K562 (cell line): ENCODE results near the gene ZNF547. TPM values are rescaled to one million over a fixed set of nuclear protein-coding genes. Genes with fewer than 3 reads are reported as not detected.

ENCODE experiments used
- ATF7 ChIP-seq: fragments of 450-650 bp; IDR thresholded peaks from 2 replicates; pipeline ENCODE4 v1.7.1; 2014; ENCODE audit warnings: mild to moderate bottlenecking, moderate library complexity
- CEBPG ChIP-seq, 3 experiments: fragments of 200-800 bp in 1 of 3; sonication (Bioruptor generic) in 1 of 3; sonication (generic) in 1 of 3; formaldehyde crosslinking in 1 of 3; IDR thresholded peaks in 2 of 3; conservative IDR thresholded peaks in 1 of 3; 2 replicates each; pipeline versions ENCODE4 v1.6.1 to v1.8.0; 2016 to 2022; ENCODE audit warnings: missing compliant biosample characterization in 2 of 3, missing genetic modification characterization in 2 of 3, mild to moderate bottlenecking in 1 of 3, missing genetic modification reagents in 1 of 3
- CREM ChIP-seq: IDR thresholded peaks from 2 replicates; pipeline ENCODE4 v1.6.1; 2014; ENCODE audit warnings: antibody characterized with exemption, low read depth
- E2F8 ChIP-seq: fragments of 450-650 bp; IDR thresholded peaks from 2 replicates; pipeline ENCODE4 v1.7.1; 2018; ENCODE audit warnings: mild to moderate bottlenecking, low read depth; ENCODE audit not compliant: partially characterized antibody
- ELF1 ChIP-seq: fragments of 200-800 bp; sonication (Bioruptor generic); IDR thresholded peaks from 2 replicates; pipeline ENCODE4 v1.6.1; 2016; ENCODE audit warnings: missing genetic modification characterization, missing compliant biosample characterization
- EP400 ChIP-seq: fragments of 450-650 bp; IDR thresholded peaks from 2 replicates; pipeline ENCODE4 v1.6.1; 2017; ENCODE audit warnings: antibody characterized with exemption, mild to moderate bottlenecking, moderate library complexity
- GABPA ChIP-seq: fragments of 200-800 bp; sonication (Bioruptor generic); conservative IDR thresholded peaks from 2 replicates; pipeline ENCODE4 v1.6.1; 2016; ENCODE audit warnings: low read depth, missing genetic modification characterization, missing compliant biosample characterization
- GABPB1 ChIP-seq: sonication (generic); formaldehyde crosslinking; IDR thresholded peaks from 2 replicates; pipeline ENCODE4 v1.8.0; 2022; ENCODE audit warnings: mild to moderate bottlenecking, missing genetic modification reagents
- GMEB1 ChIP-seq: fragments of 250-450 bp; sonication (Bioruptor Pico); IDR thresholded peaks from 2 replicates; pipeline ENCODE4 v1.4.0; 2020; ENCODE audit warnings: mild to moderate bottlenecking
- IRF1 ChIP-seq: sonication (generic); formaldehyde crosslinking; IDR thresholded peaks from 2 replicates; pipeline ENCODE4 v1.8.0; 2022; ENCODE audit warnings: missing genetic modification reagents, mild to moderate bottlenecking, borderline replicate concordance
- NEUROD1 ChIP-seq: fragments of 150-350 bp; IDR thresholded peaks from 2 replicates; pipeline ENCODE4 v1.6.1; 2014; ENCODE audit warnings: borderline replicate concordance, low read length, low read depth; ENCODE audit not compliant: partially characterized antibody
- NR2F6 ChIP-seq: fragments of 450-650 bp; formaldehyde crosslinking; IDR thresholded peaks from 2 replicates; pipeline ENCODE4 v1.4.0; 2020; ENCODE audit warnings: mild to moderate bottlenecking
- PHF8 ChIP-seq: fragments of 200-600 bp; sonication (generic); IDR thresholded peaks from 2 replicates; pipeline ENCODE4 v1.6.1; 2012; ENCODE audit warnings: mixed run types, mild to moderate bottlenecking, inconsistent platforms, low read length, moderate library complexity, borderline replicate concordance
- POLR3G ChIP-seq: IDR thresholded peaks from 2 replicates; pipeline ENCODE4 v1.6.1; 2011; ENCODE audit not compliant: insufficient read length, insufficient replicate concordance; ENCODE audit errors: extremely low read depth
- SOX6 ChIP-seq: fragments of 450-650 bp; IDR thresholded peaks from 2 replicates; pipeline ENCODE4 v1.6.1; 2014; ENCODE audit warnings: mild to moderate bottlenecking
- SUPT5H ChIP-seq: fragments of 450-650 bp; IDR thresholded peaks from 2 replicates; pipeline ENCODE4 v1.6.1; 2016
- TBP ChIP-seq: optimal IDR thresholded peaks from 2 replicates; pipeline ENCODE3; 2011; ENCODE audit warnings: low read depth, low read length, improper control_type of control experiment
- ZBTB26 ChIP-seq: fragments of 450-650 bp; formaldehyde crosslinking; IDR thresholded peaks from 2 replicates; pipeline ENCODE4 v1.4.0; 2022; ENCODE audit warnings: missing genetic modification characterization
- ZNF143 ChIP-seq: sonication (generic); formaldehyde crosslinking; IDR thresholded peaks from 2 replicates; pipeline ENCODE4 v1.9.0; 2022; ENCODE audit warnings: mild to moderate bottlenecking, missing genetic modification reagents
- ZNF79 ChIP-seq: fragments of 250-450 bp; sonication (Bioruptor Pico); IDR thresholded peaks from 2 replicates; pipeline ENCODE4 v1.4.0; 2020; ENCODE audit warnings: low read depth, mild to moderate bottlenecking, moderate library complexity
- polyA plus RNA-seq, 8 experiments: library from polyadenylated mRNA; depleted of rRNA in 4 of 8; stranded (reverse) in 5 of 8; unstranded in 3 of 8; fragments of >200 nt; fragmentation: Nextera tagmentation in 2 of 8; fragmentation: Illumina TruSeq in 1 of 8; extraction: Ambion mirVana in 2 of 8; extraction: Trizol in 1 of 8; gene quantifications; 2 replicates each; pipeline versions ENCODE4 v1.2.1 to v1.2.3, GENCODE V29; 2011 to 2014; ENCODE audit warnings: inconsistent platforms in 1 of 8, missing spikeins in 1 of 8
- total RNA-seq, 7 experiments: library from RNA; depleted of rRNA in 6 of 7; stranded (reverse); fragments of >200 nt in 6 of 7; fragmentation: Illumina TruSeq in 2 of 7; extraction: Trizol in 2 of 7; gene quantifications; 2 replicates each; pipeline versions ENCODE4 v1.2.1 to v1.2.3, GENCODE V29; 2011 to 2021; ENCODE audit warnings: low replicate concordance in 1 of 7

The ZNF547 gene
- total and polyA plus RNA-seq, 9 of the 15 experiments (the other 6 are each of a cell fraction or from before 2014, with no cell fraction given), result 0.03 to 0.96 (median 0.30) TPM

GRCh38 chr19:57350877-57351805 is 12.2 kb upstream of the ZNF547 start, which contains the start of gene ZNF304 (continued):
- TF ChIP-seq ZBTB26 (no peak), CEBPG (CRISPR knock-in tag; IDR thresholded peaks at IDR 0.05) (no peak), CEBPG (tag; conservative IDR thresholded peaks at IDR 0.05 in 1 of 2, IDR thresholded peaks at IDR 0.05 in 1 of 2) (no peak), GMEB1 (peak; percentile 69), SOX6 (0 out of 2 replicates have a peak, but pooled peaks have one; percentile 27), ZNF143 (CRISPR knock-in tag) (peak; percentile 86), POLR3G (no peak), E2F8 (peak; percentile 25), EP400 (peak; percentile 15; the same call in 1 of the 2 replicates), NR2F6 (CRISPR knock-in tag) (no peak), TBP (peak; percentile 28), CREM (peak; percentile 99), GABPB1 (CRISPR knock-in tag) (peak; percentile 53), SUPT5H (peak; percentile 67), PHF8 (peak; percentile 77; the same call in 1 of the 2 replicates), NEUROD1 (no peak), ELF1 (tag) (peak; percentile 79), IRF1 (CRISPR knock-in tag) (no peak), ZNF79 (no peak), ATF7 (peak; percentile 72), GABPA (tag) (peak; percentile 90)
